ENCODE measurements around the gene LIN28B. TPM values are rescaled to one million over a fixed set of nuclear protein-coding genes. Genes with fewer than 3 reads are reported as not detected.

The LIN28B gene
- total and polyA plus RNA-seq, 2 of the 4 experiments (the other 2 are of a cell fraction), result not detected

DNA sequence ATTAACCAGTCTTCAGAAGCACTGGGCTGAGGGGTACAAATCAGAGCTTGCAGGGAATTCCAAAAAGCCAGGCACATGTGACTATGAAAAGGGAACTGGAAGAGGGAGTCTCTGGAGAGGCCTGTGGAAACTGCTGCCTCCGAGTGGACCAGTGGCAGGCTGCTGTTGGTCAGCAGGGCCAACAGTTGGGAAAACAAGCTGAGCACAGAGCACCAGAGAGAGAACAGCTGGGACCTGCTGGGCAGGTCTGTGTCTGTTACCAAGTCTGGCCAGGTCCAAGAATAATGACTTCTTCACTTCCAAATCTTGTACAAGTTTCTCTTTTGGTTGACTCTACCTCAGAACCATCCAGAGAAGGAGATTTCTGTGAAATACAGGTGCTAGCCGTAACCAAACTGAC is 81.4 kb downstream of the LIN28B start:
- no peak overlapping the region for H3K23ac ChIP-seq (ENCODE audit: low read depth, low read length)
- no peak overlapping the region for H3K4me3 ChIP-seq (ENCODE audit: insufficient read depth, low read depth, low read length)
- in situ Hi-C loops (cut with MboI; ENCODE audit: low sequenced_read_pairs) (no loop called here), dilution Hi-C loops (cut with HindIII; ENCODE audit: low sequenced_read_pairs, unreplicated experiment) (no loop called here), intact Hi-C loops (cut with micrococcal nuclease) (no loop called here)
- no peaks in the 10 kb centered on the region for H3K79me1 ChIP-seq (ENCODE audit: low read depth in 1 of 2, low read length in 2 of 2)
- no peak overlapping the region for H2AK9ac ChIP-seq (replicated peaks; ENCODE audit: low read depth, low read length, poor library complexity)
- no peaks in the 10 kb centered on the region for H3K4me1 ChIP-seq (ENCODE audit: control insufficient read depth, insufficient read depth, low read length)
- no peak overlapping the region for H3K4me2 ChIP-seq (ENCODE audit: low read depth, low read length)
- H3K27me3 ChIP-seq (ENCODE audit: control insufficient read depth, insufficient read depth, low read length), result peaks cover 1% of the 10 kb centered on the region; the same call in 1 of the 2 replicates
- no peaks in the 10 kb centered on the region for H3K36me3 ChIP-seq (ENCODE audit: control insufficient read depth, insufficient read depth, low read length)
- no CpG with 5 or more reads among the region's 2 CpGs for WGBS, 2 experiments (ENCODE audit: extremely low coverage in 2 of 2, insufficient read length in 1 of 2)
- H3K4ac ChIP-seq (ENCODE audit: low read depth, low read length), result no peak overlapping the region
- H3K18ac ChIP-seq (ENCODE audit: low read depth, low read length), result no peak overlapping the region
- H3K9me3 ChIP-seq (ENCODE audit: control insufficient read depth, insufficient read depth, low read length), result no peaks in the 10 kb centered on the region
- no peak overlapping the region for H2AFZ ChIP-seq (replicated peaks; ENCODE audit: low read length, poor library complexity)
- no peak overlapping the region for H2BK120ac ChIP-seq (ENCODE audit: low read depth, low read length)
- no peak for ATAC-seq (ENCODE audit: low read depth)
- H4K5ac ChIP-seq (ENCODE audit: low read depth, low read length), result no peak overlapping the region
- H3K14ac ChIP-seq (replicated peaks; ENCODE audit: low read depth, low read length), result no peak overlapping the region
- H4K8ac ChIP-seq (ENCODE audit: low read depth in 2 of 2, low read length in 2 of 2), result no peak overlapping the region
- no peak overlapping the region for H2BK15ac ChIP-seq (ENCODE audit: low read depth, low read length)
- H3K9me1 ChIP-seq (ENCODE audit: insufficient read depth, low read length), result no peaks in the 10 kb centered on the region
- no peak overlapping the region for H2BK20ac ChIP-seq (ENCODE audit: low read depth, low read length)
- no peak overlapping the region for H3K56ac ChIP-seq (ENCODE audit: extremely low read depth, insufficient read depth, low read length)
- H4K91ac ChIP-seq (ENCODE audit: insufficient read depth, low read depth, low read length), result no peak overlapping the region
- no peak overlapping the region for H2BK5ac ChIP-seq (ENCODE audit: low read depth, low read length, poor library complexity, severe bottlenecking)
- ChIA-PET CTCF (no interaction called here), POLR2A (ENCODE audit: unreplicated experiment) (no interaction called here)
- no peaks in the 10 kb centered on the region for H4K20me1 ChIP-seq (ENCODE audit: insufficient read depth, low read length)
- H3K27ac ChIP-seq (ENCODE audit: insufficient read depth, low read length), result no peak overlapping the region
- H3K9ac ChIP-seq (ENCODE audit: low read depth, low read length), result no peak overlapping the region
- TF ChIP-seq CEBPB (IDR thresholded peaks at IDR 0.05; ENCODE audit: low read depth, low read length) (no peak), CHD1 (IDR thresholded peaks at IDR 0.05; ENCODE audit: low read depth, low read length) (no peak)
- no peak overlapping the region for H2AK5ac ChIP-seq (ENCODE audit: low read depth, low read length)
- DNase-seq, result no peak
- no TSS peak for BruUV-seq (replicated peaks)
